ENCODE measurements around the gene HDAC8.
"Not testable (repeated sequence)": the region's sequence is repeated elsewhere in the genome, so short reads cannot be mapped to it uniquely, and the experiment has no call there.

HDAC8 gene

GRCh38 chrX:72409993-72410392 lies 162.7 kb downstream of the HDAC8 start:
- Histone ChIP-seq H2AFZ (ENCODE audit: low read length) (no peak overlapping the region), H3K36me3 (ENCODE audit: insufficient read depth, low read length) (0 out of 2 replicates have a peak, but pooled peaks cover 4% of the 10 kb centered on the region), H3K4me1 (ENCODE audit: insufficient read depth, low read length, poor library complexity, severe bottlenecking) (no peaks in the 10 kb centered on the region), H3F3A (ENCODE audit: low read depth) (no peaks in the 10 kb centered on the region), H4K20me1 (ENCODE audit: insufficient read depth, low read length, poor library complexity, severe bottlenecking) (no peaks in the 10 kb centered on the region), H3K27me3 (ENCODE audit: insufficient read depth, low read length, poor library complexity, severe bottlenecking) (no peaks in the 10 kb centered on the region), H3K9ac (ENCODE audit: low read depth, low read length, poor library complexity, severe bottlenecking) (no peak overlapping the region), H3K4me3 (ENCODE audit: low read length, poor library complexity, severe bottlenecking) (no peak overlapping the region), H3K9me2 (replicated peaks; ENCODE audit: low read depth, low read length) (no peaks in the 10 kb centered on the region), H3K4me2 (ENCODE audit: low read depth, low read length, poor library complexity, severe bottlenecking) (no peak overlapping the region), H3K9me3 (ENCODE audit: insufficient read depth, low read depth, low read length) (no peaks in the 10 kb centered on the region), H3K79me2 (ENCODE audit: insufficient read depth, low read length) (no peaks in the 10 kb centered on the region)
- TF ChIP-seq, protein P1, sequence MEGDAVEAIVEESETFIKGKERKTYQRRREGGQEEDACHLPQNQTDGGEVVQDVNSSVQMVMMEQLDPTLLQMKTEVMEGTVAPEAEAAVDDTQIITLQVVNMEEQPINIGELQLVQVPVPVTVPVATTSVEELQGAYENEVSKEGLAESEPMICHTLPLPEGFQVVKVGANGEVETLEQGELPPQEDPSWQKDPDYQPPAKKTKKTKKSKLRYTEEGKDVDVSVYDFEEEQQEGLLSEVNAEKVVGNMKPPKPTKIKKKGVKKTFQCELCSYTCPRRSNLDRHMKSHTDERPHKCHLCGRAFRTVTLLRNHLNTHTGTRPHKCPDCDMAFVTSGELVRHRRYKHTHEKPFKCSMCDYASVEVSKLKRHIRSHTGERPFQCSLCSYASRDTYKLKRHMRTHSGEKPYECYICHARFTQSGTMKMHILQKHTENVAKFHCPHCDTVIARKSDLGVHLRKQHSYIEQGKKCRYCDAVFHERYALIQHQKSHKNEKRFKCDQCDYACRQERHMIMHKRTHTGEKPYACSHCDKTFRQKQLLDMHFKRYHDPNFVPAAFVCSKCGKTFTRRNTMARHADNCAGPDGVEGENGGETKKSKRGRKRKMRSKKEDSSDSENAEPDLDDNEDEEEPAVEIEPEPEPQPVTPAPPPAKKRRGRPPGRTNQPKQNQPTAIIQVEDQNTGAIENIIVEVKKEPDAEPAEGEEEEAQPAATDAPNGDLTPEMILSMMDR (conservative IDR thresholded peaks at IDR 0.05; ENCODE audit: low read length), result no peak
- no peak for TF ChIP-seq EZH2phosphoT487 (IDR thresholded peaks at IDR 0.05; ENCODE audit: borderline replicate concordance)

- Histone ChIP-seq H3K4me1 (ENCODE audit: insufficient read depth, low read length, poor library complexity, severe bottlenecking) (no peaks in the 10 kb centered on the region), H3K9ac (ENCODE audit: low read depth, low read length, poor library complexity, severe bottlenecking) (no peak overlapping the region), H3K4me3 (ENCODE audit: low read length, poor library complexity, severe bottlenecking) (no peak overlapping the region), H3K9me2 (replicated peaks; ENCODE audit: low read depth, low read length) (no peaks in the 10 kb centered on the region), H3K79me2 (ENCODE audit: insufficient read depth, low read length) (no peaks in the 10 kb centered on the region), H3K9me3 (ENCODE audit: insufficient read depth, low read depth, low read length) (no peaks in the 10 kb centered on the region), H3K4me2 (ENCODE audit: low read depth, low read length, poor library complexity, severe bottlenecking) (no peak overlapping the region), H3K27me3 (ENCODE audit: insufficient read depth, low read length, poor library complexity, severe bottlenecking) (no peaks in the 10 kb centered on the region), H4K20me1 (ENCODE audit: insufficient read depth, low read length, poor library complexity, severe bottlenecking) (no peaks in the 10 kb centered on the region), H3F3A (ENCODE audit: low read depth) (no peaks in the 10 kb centered on the region), H3K36me3 (ENCODE audit: insufficient read depth, low read length) (0 out of 2 replicates have a peak, but pooled peaks cover 4% of the 10 kb centered on the region), H2AFZ (ENCODE audit: low read length) (no peak overlapping the region)
- TF ChIP-seq, protein P1 (conservative IDR thresholded peaks at IDR 0.05; ENCODE audit: low read length), result no peak
- no peak for TF ChIP-seq EZH2phosphoT487 (IDR thresholded peaks at IDR 0.05; ENCODE audit: borderline replicate concordance)
Measured at GRCh38 chrX:72408885-72409284, 163.8 kb downstream of the HDAC8 start.

GRCh38 chrX:72405136-72405535 lies 167.5 kb downstream of the HDAC8 start:
- not testable (repeated sequence) for H3K79me2 ChIP-seq (ENCODE audit: insufficient read depth, low read length); H3K9me3 ChIP-seq (ENCODE audit: insufficient read depth, low read depth, low read length); H3F3A ChIP-seq (ENCODE audit: low read depth); H3K36me3 ChIP-seq (ENCODE audit: insufficient read depth, low read length); H3K9ac ChIP-seq (ENCODE audit: low read depth, low read length, poor library complexity, severe bottlenecking); H3K9me2 ChIP-seq (replicated peaks; ENCODE audit: low read depth, low read length); H2AFZ ChIP-seq (ENCODE audit: low read length); H4K20me1 ChIP-seq (ENCODE audit: insufficient read depth, low read length, poor library complexity, severe bottlenecking); H3K4me3 ChIP-seq (ENCODE audit: low read length, poor library complexity, severe bottlenecking); H3K27me3 ChIP-seq (ENCODE audit: insufficient read depth, low read length, poor library complexity, severe bottlenecking); H3K4me1 ChIP-seq (ENCODE audit: insufficient read depth, low read length, poor library complexity, severe bottlenecking); H3K4me2 ChIP-seq (ENCODE audit: low read depth, low read length, poor library complexity, severe bottlenecking)

GRCh38 chrX:72402614-72403013 lies 170.0 kb downstream of the HDAC8 start:
- Histone ChIP-seq H3K9me3 (ENCODE audit: insufficient read depth, low read depth, low read length) (no peaks in the 10 kb centered on the region), H3K9me2 (replicated peaks; ENCODE audit: low read depth, low read length) (no peaks in the 10 kb centered on the region), H3K36me3 (ENCODE audit: insufficient read depth, low read length) (no peaks in the 10 kb centered on the region), H3F3A (ENCODE audit: low read depth) (no peaks in the 10 kb centered on the region), H3K27me3 (ENCODE audit: insufficient read depth, low read length, poor library complexity, severe bottlenecking) (no peaks in the 10 kb centered on the region), H4K20me1 (ENCODE audit: insufficient read depth, low read length, poor library complexity, severe bottlenecking) (no peaks in the 10 kb centered on the region), H2AFZ (ENCODE audit: low read length) (no peak overlapping the region), H3K9ac (ENCODE audit: low read depth, low read length, poor library complexity, severe bottlenecking) (no peak overlapping the region), H3K4me3 (ENCODE audit: low read length, poor library complexity, severe bottlenecking) (no peak overlapping the region), H3K79me2 (ENCODE audit: insufficient read depth, low read length) (no peaks in the 10 kb centered on the region), H3K4me2 (ENCODE audit: low read depth, low read length, poor library complexity, severe bottlenecking) (no peak overlapping the region), H3K4me1 (ENCODE audit: insufficient read depth, low read length, poor library complexity, severe bottlenecking) (no peaks in the 10 kb centered on the region)
- TF ChIP-seq EZH2phosphoT487 (IDR thresholded peaks at IDR 0.05; ENCODE audit: borderline replicate concordance), result no peak
- TF ChIP-seq, protein P1 (conservative IDR thresholded peaks at IDR 0.05; ENCODE audit: low read length), result no peak

Data from Loucy (cell line).